Hepatic stellate cell (primary cell): ENCODE data around the gene PTPN1.
"Not testable (repeated sequence)": the region's sequence is repeated elsewhere in the genome, so short reads cannot be mapped to it uniquely, and the experiment has no call there.

Source experiments
- DNase-seq: peaks from one replicate; pipeline ENCODE4 v3.0.0; 2011; ENCODE audit warnings: low spot score

The PTPN1 gene

GRCh38 chr20:50532221-50532620, 22.0 kb downstream of the PTPN1 start:
- DNase-seq = no peak

DNA sequence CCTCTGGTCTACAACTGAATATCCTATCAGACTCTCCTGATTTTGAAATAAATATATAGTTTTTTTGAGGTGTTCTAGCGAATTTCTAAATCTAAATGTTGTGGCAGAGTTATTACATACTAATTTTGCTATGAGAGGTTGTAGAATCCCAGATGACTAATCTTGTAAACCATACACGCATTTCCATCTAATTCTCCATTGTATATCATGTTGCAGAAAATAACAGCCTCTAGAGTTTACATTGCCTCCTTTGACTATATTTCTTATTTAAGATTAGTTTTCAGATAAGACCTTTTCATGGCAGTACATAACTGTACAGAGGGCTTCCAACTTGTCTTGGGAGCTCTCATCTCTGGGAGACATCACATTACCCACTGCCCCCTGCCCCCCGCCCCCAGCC, 22.9 kb downstream of the PTPN1 start:
- DNase-seq = no peak

GRCh38 chr20:50533464-50533863, 23.3 kb downstream of the PTPN1 start:
- DNase-seq = no peak

DNA sequence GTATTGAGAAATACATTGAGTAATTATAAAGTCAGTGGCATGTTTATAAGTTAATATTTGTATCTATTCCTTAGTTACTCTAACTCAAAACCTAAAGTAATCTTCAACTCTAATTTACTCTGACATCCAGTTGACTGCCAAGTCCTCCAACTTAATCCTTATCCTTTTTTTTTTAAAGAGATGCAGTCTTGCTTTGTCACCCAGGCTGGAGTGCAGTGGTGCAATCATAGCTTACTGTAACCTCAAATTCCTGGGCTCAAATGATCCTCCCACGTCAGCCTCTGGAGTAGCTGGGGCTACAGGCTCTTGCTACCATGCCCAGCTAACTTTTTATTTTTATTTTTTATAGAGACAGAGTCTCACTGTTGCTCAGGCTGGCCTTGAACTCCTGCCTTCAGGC, 24.4 kb downstream of the PTPN1 start:
- no peak for DNase-seq

DNA sequence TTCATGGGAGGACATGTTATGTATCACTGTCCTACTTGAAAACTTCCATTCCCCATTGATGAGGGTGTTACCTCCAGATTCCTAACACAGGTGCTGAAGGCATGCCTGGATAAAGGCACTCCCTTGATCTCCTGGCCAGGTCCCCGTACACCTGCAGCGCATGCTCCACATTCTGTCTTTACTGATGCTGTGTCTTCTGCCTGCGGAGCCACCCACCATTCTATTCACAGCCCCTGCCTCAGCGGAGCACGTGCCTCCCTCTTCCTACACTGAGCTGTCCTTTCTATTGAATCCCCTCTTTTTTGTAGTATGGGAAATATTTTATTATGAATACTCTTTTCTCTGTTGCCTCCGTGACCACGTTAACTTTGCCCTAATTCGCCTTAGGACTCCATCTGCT, 25.0 kb downstream of the PTPN1 start:
- DNase-seq = no peak

GRCh38 chr20:50536333-50536732, 26.1 kb downstream of the PTPN1 start:
- DNase-seq = no peak

GRCh38 chr20:50537546-50538201, 27.5 kb downstream of the PTPN1 start:
- DNase-seq = no peak

GRCh38 chr20:50538276-50538675, 28.1 kb downstream of the PTPN1 start:
- no peak for DNase-seq

GRCh38 chr20:50539798-50540197, 29.6 kb downstream of the PTPN1 start:
- DNase-seq = not testable (repeated sequence)

GRCh38 chr20:50540620-50541605, 30.7 kb downstream of the PTPN1 start:
- DNase-seq = peak; percentile 69

GRCh38 chr20:50541606-50542041, 31.4 kb downstream of the PTPN1 start:
- DNase-seq = no peak

- DNase-seq = no peak
Observed at GRCh38 chr20:50543326-50543725, 33.1 kb downstream of the PTPN1 start.

- no peak for DNase-seq
Observed at GRCh38 chr20:50545126-50545525, 34.9 kb downstream of the PTPN1 start.

GRCh38 chr20:50546729-50547314, 36.6 kb downstream of the PTPN1 start:
- no peak for DNase-seq

DNA sequence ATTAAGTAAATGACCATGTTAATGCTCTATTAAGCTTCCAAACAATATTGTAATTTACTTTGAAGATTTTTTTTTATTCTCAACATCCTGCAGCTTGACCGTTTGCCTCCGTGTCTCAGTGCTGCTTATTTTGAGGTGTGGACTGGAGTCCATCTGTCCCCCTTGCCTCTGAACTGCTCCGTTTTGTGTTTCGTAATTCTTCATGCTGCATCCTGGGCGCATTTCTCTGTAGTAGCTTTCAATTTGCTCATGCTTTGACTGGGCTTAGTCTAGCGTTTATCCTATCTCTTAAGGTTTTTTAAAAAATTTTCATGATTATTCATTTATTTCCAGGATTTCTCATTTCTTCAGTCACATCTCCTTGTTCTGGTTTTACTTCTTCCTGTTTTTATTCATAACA, 37.8 kb downstream of the PTPN1 start:
- DNase-seq = no peak

DNA sequence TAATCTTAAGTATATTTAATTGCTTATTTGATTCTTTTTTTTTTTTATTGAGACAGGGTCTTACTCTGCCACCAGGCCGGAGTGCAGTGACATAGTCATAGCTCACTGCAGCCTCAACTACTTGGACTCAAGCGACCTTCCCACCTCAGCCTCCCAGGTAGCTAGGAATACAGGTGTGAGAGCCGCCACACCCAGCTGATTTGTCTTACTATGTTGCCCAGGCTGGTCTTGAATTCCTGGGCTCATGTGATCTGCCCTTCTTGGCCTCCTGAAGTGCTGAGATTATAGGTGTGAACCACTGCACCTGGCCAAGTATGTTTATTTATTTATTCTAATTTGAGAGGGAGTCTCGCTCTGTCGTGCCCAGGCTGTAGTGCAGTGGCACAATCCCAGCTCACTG, 38.2 kb downstream of the PTPN1 start:
- no peak for DNase-seq

- no peak for DNase-seq
Observed at GRCh38 chr20:50550531-50550930, 40.3 kb downstream of the PTPN1 start.

GRCh38 chr20:50551288-50551687, 41.1 kb downstream of the PTPN1 start:
- DNase-seq = no peak

DNA sequence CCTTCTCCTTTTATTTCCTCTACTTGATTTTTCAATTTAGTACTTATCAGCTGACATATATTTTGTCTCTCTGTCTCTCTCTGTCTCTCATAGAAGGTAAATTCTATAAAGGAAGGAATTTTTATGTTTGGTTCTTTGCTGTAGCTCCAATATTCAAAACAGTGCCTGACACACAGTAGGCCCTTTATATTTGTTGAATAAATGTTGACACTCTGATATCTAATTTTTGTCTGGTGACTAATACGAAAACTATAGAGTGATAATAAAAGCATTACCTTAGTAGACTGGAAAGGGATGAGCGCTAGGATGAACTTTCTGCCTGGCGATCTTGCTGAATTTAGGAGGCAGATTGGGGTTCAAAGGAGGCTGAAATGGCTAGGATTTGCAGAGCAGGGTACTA, 42.8 kb downstream of the PTPN1 start:
- DNase-seq = no peak

GRCh38 chr20:50554694-50555579, 44.8 kb downstream of the PTPN1 start:
- no peak for DNase-seq

GRCh38 chr20:50555662-50556061, 45.5 kb downstream of the PTPN1 start:
- no peak for DNase-seq
